HEK293T (cell line): ENCODE measurements around the gene CPNE4.

Source experiments
- CTCF ChIA-PET: fragments of 350-600 bp; formaldehyde crosslinking; extraction: SDS; loops from one replicate; lab custom pipeline; 2021; ENCODE audit warnings: antibody characterized with exemption, inconsistent platforms; lab: Yijun Ruan, JAX
- POLR2A ChIA-PET: fragments of 350-600 bp; formaldehyde crosslinking; extraction: SDS; loops from one replicate; lab custom pipeline; 2020; ENCODE audit warnings: antibody characterized with exemption, inconsistent platforms; lab: Yijun Ruan, JAX
- DNase-seq: peaks from one replicate; pipeline ENCODE4 v3.0.0; 2012; ENCODE audit warnings: mixed read lengths; ENCODE audit errors: extremely low spot score
- ARNT ChIP-seq: fragments of 450-650 bp; IDR thresholded peaks from 2 replicates; pipeline ENCODE4 v1.6.1; 2017; ENCODE audit warnings: mild to moderate bottlenecking
- BHLHE40 ChIP-seq: fragments of 450-650 bp; IDR thresholded peaks from 2 replicates; pipeline ENCODE4 v1.6.1; 2016; ENCODE audit warnings: mild to moderate bottlenecking, moderate library complexity, borderline replicate concordance
- CTBP1 ChIP-seq: fragments of 450-650 bp; IDR thresholded peaks from 2 replicates; pipeline ENCODE4 v1.6.1; 2016; ENCODE audit warnings: borderline replicate concordance
- ELF4 ChIP-seq: fragments of 450-650 bp; IDR thresholded peaks from 2 replicates; pipeline ENCODE4 v1.6.1; 2017; ENCODE audit warnings: antibody characterized with exemption
- FOXA1 ChIP-seq: fragments of 450-650 bp; IDR thresholded peaks from 2 replicates; pipeline ENCODE4 v1.6.1; 2016; ENCODE audit warnings: mild to moderate bottlenecking
- FOXK2 ChIP-seq: fragments of 450-650 bp; IDR thresholded peaks from 2 replicates; pipeline ENCODE4 v1.6.1; 2016; ENCODE audit warnings: mild to moderate bottlenecking
- FOXM1 ChIP-seq: fragments of 450-650 bp; IDR thresholded peaks from 2 replicates; pipeline ENCODE4 v1.6.1; 2017; ENCODE audit warnings: mild to moderate bottlenecking, borderline replicate concordance
- HDGF ChIP-seq: fragments of 450-650 bp; IDR thresholded peaks from 2 replicates; pipeline ENCODE4 v1.6.1; 2017; ENCODE audit warnings: antibody characterized with exemption, borderline replicate concordance
- L3MBTL2 ChIP-seq: fragments of 450-650 bp; conservative IDR thresholded peaks from 2 replicates; pipeline ENCODE4 v1.6.1; 2016; ENCODE audit warnings: mild to moderate bottlenecking
- LEF1 ChIP-seq: fragments of 450-650 bp; IDR thresholded peaks from 2 replicates; pipeline ENCODE4 v1.6.1; 2017; ENCODE audit warnings: mild to moderate bottlenecking, borderline replicate concordance
- NFRKB ChIP-seq: fragments of 450-650 bp; IDR thresholded peaks from 2 replicates; pipeline ENCODE4 v1.6.1; 2016; ENCODE audit warnings: mild to moderate bottlenecking, moderate library complexity
- SP1 ChIP-seq: fragments of 450-650 bp; IDR thresholded peaks from 2 replicates; pipeline ENCODE4 v1.6.1; 2017
- SUZ12 ChIP-seq: fragments of 450-650 bp; IDR thresholded peaks from 2 replicates; pipeline ENCODE4 v1.6.1; 2016; ENCODE audit warnings: mild to moderate bottlenecking
- TARDBP ChIP-seq: fragments of 450-650 bp; IDR thresholded peaks from 2 replicates; pipeline ENCODE4 v1.6.1; 2016
- ZNF384 ChIP-seq: fragments of 450-650 bp; IDR thresholded peaks from 2 replicates; pipeline ENCODE4 v1.6.1; 2016
- TF ChIP-seq, protein P1 (sequence below): fragments of 450-650 bp; IDR thresholded peaks from 2 replicates; pipeline ENCODE4 v1.6.1; 2016

CPNE4 gene

DNA sequence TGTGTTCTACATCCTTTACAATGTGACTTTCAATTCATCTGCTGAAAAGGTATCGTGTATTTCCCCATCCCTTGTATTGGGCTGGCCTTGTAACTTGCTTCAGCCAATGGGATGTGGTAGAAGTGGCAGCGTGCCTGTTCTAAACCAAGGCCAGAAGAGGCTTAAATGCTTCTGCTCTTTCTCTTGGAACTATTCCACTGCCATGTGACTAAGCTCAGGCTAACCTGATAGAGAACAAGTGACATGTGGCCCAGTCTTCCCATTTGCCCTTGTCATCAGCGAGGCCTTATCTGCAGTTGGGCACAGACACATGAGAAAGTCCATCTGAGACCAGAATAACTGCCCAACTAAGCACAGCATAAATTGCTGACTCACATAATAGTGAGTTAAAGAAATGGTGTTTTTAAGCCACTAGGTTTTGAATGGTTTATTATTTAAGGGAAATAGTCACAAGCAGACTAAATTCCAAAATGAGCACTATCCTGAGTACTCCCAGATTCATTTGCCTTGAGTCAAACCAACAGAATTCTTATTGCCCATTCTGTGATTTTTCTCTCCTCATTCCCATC lies 230.2 kb downstream of the CPNE4 start:
- TF ChIP-seq NFRKB (no peak), FOXK2 (no peak), TARDBP (no peak), ARNT (no peak), ZNF384 (no peak), LEF1 (no peak), FOXA1 (no peak), HDGF (no peak), SP1 (no peak), SUZ12 (no peak), BHLHE40 (no peak), L3MBTL2 (no peak), FOXM1 (no peak)
- TF ChIP-seq, protein P1, sequence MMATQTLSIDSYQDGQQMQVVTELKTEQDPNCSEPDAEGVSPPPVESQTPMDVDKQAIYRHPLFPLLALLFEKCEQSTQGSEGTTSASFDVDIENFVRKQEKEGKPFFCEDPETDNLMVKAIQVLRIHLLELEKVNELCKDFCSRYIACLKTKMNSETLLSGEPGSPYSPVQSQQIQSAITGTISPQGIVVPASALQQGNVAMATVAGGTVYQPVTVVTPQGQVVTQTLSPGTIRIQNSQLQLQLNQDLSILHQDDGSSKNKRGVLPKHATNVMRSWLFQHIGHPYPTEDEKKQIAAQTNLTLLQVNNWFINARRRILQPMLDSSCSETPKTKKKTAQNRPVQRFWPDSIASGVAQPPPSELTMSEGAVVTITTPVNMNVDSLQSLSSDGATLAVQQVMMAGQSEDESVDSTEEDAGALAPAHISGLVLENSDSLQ = no peak
- CTCF ChIA-PET = no interaction called here
- POLR2A ChIA-PET = no interaction called here
- DNase-seq = no peak

DNA sequence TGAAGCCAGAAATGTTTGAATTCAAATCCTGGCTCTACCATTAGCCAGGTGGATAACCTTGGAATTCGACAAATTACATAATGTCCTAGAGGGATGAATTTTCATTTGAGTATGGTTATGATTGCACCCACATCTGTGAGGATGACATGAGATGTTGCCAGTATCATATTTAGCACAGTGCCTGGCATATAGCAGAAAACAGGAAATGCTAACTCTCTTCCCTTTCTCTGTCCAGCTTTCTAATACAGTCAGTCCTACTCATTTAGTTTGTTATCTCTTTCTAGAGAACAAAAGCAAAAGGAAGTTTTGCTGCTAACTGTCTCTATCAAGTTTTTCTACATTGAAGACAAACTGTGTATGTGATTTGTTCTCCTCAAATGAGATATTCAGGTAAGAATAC lies 231.7 kb downstream of the CPNE4 start:
- ChIA-PET CTCF (no interaction called here), POLR2A (no interaction called here)
- no peak for TF ChIP-seq FOXK2
- TF ChIP-seq ELF4 = no peak
- TF ChIP-seq TARDBP = no peak
- TF ChIP-seq ARNT = no peak
- TF ChIP-seq SUZ12 = no peak
- no peak for TF ChIP-seq CTBP1
- TF ChIP-seq L3MBTL2 = no peak
- no peak for DNase-seq

DNA sequence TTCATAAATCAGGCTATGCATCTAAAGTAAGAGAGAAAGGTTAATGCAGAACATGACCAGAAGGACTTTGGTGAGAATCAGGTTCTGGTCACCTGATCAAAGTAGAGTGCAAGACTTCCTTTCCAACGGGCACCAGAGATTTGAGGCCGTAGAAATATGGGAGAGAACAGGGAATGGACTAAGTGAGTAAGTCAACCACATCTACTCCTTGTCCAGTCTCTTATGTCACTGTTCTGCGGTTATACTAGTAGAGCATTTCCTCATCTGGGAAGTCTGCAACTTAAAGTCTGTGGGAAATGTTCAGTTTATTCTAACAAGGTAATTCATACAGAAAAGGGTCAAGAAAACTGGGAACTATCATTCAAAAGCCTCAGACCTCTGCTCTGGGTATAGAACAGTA lies 232.8 kb downstream of the CPNE4 start:
- TF ChIP-seq NFRKB (no peak), ARNT (no peak), FOXA1 (no peak), SUZ12 (no peak), HDGF (no peak), LEF1 (no peak), ZNF384 (no peak), FOXK2 (no peak), CTBP1 (no peak)
- TF ChIP-seq, protein P1 = no peak
- ChIA-PET CTCF (no interaction called here), POLR2A (no interaction called here)
- no peak for DNase-seq

DNA sequence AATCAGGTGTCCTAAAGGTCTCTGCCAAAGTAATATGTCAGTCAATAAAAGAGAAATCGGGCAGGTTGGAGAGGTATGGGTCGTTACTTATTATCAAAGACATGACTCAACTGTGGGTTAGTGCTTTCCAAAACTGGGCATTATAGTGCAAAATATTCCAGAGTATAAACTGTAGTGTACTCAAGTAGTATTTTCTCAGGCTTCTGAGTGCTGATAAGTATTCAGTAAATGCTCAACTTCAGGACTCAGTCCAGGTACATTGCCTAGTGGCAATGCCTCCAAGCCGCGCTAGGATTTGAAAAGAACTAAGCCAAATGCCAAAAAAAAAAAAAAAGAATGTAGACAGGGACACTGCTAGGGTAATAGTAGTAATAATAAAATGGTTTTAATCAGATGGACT lies 233.2 kb downstream of the CPNE4 start:
- DNase-seq = no peak
- ChIA-PET POLR2A (no interaction called here), CTCF (no interaction called here)
- no peak for TF ChIP-seq SUZ12
- no peak for TF ChIP-seq HDGF
- TF ChIP-seq L3MBTL2 = no peak
- TF ChIP-seq ZNF384 = no peak
- no peak for TF ChIP-seq CTBP1

DNA sequence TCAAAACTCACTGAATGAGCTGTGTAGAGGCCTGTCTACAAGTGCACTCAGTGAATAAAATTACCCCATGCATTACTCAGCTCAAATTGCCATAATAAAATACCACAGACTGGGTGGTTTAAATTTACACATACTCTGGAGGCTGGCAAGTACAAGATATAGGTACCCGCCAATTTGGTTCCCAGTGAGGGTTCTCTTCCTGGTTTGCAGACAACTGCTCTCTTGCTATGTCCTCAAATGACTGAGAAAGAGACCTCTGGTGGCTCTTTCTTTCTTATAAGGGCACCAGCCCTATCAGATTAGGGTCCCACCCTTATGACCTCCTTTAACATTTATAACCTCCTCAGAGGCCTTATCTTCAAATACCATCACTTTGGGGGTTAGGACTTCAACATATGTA lies 237.0 kb downstream of the CPNE4 start:
- TF ChIP-seq TARDBP (no peak), ZNF384 (no peak), NFRKB (no peak), CTBP1 (no peak), ELF4 (no peak), SUZ12 (no peak), L3MBTL2 (no peak), ARNT (no peak), FOXA1 (no peak), LEF1 (no peak), FOXM1 (no peak)
- ChIA-PET CTCF (no interaction called here), POLR2A (no interaction called here)
- DNase-seq = no peak

DNA sequence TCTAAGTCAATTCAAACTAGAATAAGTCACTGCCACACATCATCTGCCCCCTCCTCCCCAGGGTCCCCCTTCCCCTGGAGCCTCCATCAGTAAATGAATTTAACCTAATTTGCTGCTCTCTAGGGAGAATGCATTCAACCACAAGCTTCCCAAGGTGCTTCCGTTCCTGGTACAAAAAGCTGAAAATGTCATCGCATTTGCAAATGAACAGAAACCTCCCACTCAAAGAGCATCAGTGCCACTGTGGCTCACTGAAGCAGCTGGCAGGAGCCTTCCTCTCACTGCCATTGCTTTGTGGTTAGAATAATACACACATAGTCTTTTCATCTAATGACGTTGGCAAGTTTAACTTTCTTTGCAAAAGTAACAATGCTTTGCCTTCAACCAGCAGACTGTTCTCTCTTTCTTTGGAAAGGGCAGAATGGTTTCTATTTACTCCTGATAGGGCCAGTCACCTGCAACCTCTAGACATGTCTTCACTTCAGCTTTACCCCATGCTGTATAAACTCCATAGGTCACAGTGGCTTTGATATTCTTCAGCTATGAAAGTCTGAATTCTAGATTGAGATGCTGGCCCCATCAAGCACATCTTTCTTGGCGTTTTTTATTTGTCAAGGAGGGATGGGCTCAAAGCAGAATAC lies 238.1 kb downstream of the CPNE4 start:
- no peak for DNase-seq
- POLR2A ChIA-PET = no interaction called here
- CTCF ChIA-PET = interaction anchor here (2.0 kb wide), 1 partner anchor 233 kb away, joined by 13 read pairs; no protein-coding TSS in a partner anchor
- TF ChIP-seq SP1 (no peak), ZNF384 (no peak), BHLHE40 (no peak), FOXK2 (no peak), NFRKB (no peak), TARDBP (no peak), FOXA1 (no peak), SUZ12 (no peak), L3MBTL2 (no peak), LEF1 (no peak), ARNT (no peak), CTBP1 (no peak), ELF4 (no peak), FOXM1 (no peak), HDGF (no peak)
- TF ChIP-seq, protein P1 = no peak
